GM13977 (cell line): ENCODE measurements around the gene TGFBR2.

Experiments
- DNase-seq: peaks from one replicate; pipeline ENCODE4 v3.0.0; 2012; ENCODE audit warnings: low spot score
- CTCF ChIP-seq: IDR thresholded peaks from 2 replicates; pipeline ENCODE4 v1.5.1; 2012; ENCODE audit warnings: mild to moderate bottlenecking, control low read depth; ENCODE audit not compliant: insufficient read depth; ENCODE audit errors: extremely low read depth, missing control alignments
- in situ Hi-C: fragments of 300-500 bp; cut with MboI; formaldehyde crosslinking; loops from one replicate; pipeline ENCODE4 v1.12.0; 2022; ENCODE audit warnings: low sequenced_read_pairs, low pct_unique_long_range_greater_than_20kb, mixed read lengths, inconsistent platforms; ENCODE audit not compliant: unreplicated experiment

The TGFBR2 gene

DNA sequence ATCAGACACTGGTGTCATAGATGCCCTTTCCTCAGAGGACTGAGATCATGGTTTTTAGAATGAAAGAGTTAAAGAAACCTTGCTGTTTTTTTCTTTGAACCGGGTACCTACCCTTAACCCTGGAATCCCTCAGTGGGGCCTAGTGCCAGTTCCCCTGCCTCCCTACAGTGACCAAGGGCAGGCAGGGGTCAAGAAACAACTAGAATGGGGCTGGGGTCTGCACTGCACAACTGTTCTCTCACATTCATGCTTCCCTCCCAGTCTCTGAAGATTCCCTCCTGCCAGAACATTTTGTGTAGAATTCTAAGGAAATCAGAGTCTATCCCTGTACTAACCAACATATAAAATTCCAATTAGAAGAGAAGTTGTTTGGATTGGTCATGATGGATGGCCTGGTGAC lies 47.9 kb downstream of the TGFBR2 start:
- in situ Hi-C loops, result no loop called here
- no peak for DNase-seq
- TF ChIP-seq CTCF, result no peak

GRCh38 chr3:30655187-30655812 lies 48.9 kb downstream of the TGFBR2 start:
- DNase-seq, result no peak
- TF ChIP-seq CTCF, result no peak
- in situ Hi-C loops, result no loop called here

GRCh38 chr3:30656624-30657141 lies 50.3 kb downstream of the TGFBR2 start:
- no peak for TF ChIP-seq CTCF
- in situ Hi-C loops, result no loop called here
- DNase-seq, result no peak

DNA sequence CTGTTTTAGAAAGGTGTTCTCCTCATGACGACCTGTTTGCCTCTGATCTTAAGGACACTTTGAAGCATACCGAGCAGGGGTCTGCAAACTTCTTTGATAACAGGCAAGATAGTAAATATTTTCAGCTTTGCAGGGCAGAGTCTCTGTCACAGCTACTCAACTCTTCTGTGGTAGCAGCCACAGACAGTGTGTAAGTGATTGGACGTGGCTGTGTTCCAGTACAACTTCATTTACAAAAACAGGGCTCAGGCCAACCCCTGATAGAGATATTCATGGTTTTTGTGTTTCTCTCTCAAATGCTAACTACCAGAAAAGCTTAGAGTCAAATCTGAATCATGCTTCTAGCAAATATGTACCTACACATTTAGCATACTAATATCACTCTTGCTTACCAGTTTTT lies 51.5 kb downstream of the TGFBR2 start:
- no peak for TF ChIP-seq CTCF
- in situ Hi-C loops, result no loop called here
- DNase-seq, result no peak

GRCh38 chr3:30658328-30659052 lies 52.1 kb downstream of the TGFBR2 start:
- in situ Hi-C loops, result no loop called here
- no peak for DNase-seq
- no peak for TF ChIP-seq CTCF

DNA sequence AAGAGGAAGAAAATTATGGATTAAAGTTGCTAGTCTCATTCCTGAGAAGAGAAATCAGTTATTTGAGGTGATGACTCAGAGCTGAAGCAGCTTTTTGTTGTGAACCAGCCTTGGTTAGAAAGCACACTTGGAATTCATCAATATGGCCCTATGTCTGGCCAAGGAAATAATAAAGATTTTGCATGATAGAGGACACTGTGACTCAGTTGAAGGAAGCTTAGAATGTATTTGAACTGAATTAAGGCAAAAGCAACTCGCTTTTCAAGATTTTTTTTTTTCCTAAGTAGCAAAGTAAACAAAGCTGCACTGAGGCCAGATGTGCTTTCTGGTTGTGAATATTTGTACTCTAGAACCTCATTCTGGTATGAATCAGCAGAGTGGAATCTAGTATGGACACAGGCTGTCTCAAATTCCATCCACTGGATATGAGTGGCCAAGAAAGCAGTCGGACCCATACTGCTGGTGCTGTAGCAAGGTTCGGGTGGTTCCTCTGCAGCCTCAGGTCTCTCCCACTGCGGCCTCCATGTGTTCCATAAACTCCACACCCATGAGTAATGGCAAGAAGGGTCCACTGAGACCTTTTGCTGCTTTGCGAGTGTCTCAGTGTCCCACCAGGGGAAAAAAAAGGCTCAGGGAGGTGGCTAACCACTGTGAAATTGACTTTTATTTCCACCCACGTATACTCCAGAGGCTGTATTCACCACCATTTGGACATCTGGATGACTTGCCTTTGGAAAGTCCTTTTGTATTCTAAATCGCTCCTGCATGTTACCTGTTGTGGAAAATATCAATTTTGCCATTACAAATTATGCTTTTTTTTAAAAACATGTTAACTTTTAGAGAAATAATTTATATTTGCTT lies 53.1 kb downstream of the TGFBR2 start:
- no peak for DNase-seq
- no peak for TF ChIP-seq CTCF
- in situ Hi-C loops, result no loop called here
